HL-60 (cell line): ENCODE measurements around the gene ASCL5.

ENCODE experiments used
- DNase-seq, 2 experiments: peaks; one replicate each; pipeline ENCODE4 v3.0.0-alpha.2; 2010 to 2020; ENCODE audit warnings: low read depth in 1 of 2, low spot score in 1 of 2
- H3K27ac ChIP-seq: fragments of 250-450 bp; sonication (Bioruptor Pico); replicated peaks from 2 replicates; pipeline ENCODE4 v1.5.1; 2020; ENCODE audit warnings: mild to moderate bottlenecking, moderate library complexity
- H3K27me3 ChIP-seq: fragments of 250-450 bp; sonication (Bioruptor Pico); 2 replicates; pipeline ENCODE4 v1.5.1; 2021; ENCODE audit warnings: mild to moderate bottlenecking, moderate library complexity; ENCODE audit not compliant: insufficient read depth, poor library complexity, severe bottlenecking
- H3K4me3 ChIP-seq: replicated peaks from 2 replicates; pipeline ENCODE4 v1.5.1; 2011; ENCODE audit warnings: mild to moderate bottlenecking, control low read depth, low read length; ENCODE audit not compliant: insufficient read depth
- CTCF ChIP-seq: IDR thresholded peaks from one replicate; pipeline ENCODE4 v1.5.1; 2011; ENCODE audit warnings: low read length, control low read depth, inconsistent platforms; ENCODE audit not compliant: insufficient read depth
- GABPA ChIP-seq: IDR thresholded peaks from 2 replicates; pipeline ENCODE4 v1.6.1; 2012; ENCODE audit warnings: low read depth
- POLR2AphosphoS5 ChIP-seq: IDR thresholded peaks from 2 replicates; pipeline ENCODE4 v1.6.1; 2012; ENCODE audit warnings: low read depth
- REST ChIP-seq: IDR thresholded peaks from 2 replicates; pipeline ENCODE4 v1.6.1; 2012; ENCODE audit warnings: low read depth; ENCODE audit not compliant: insufficient replicate concordance
- SPI1 ChIP-seq: IDR thresholded peaks from 2 replicates; pipeline ENCODE4 v1.6.1; 2012; ENCODE audit warnings: low read depth, mild to moderate bottlenecking, borderline replicate concordance

The ASCL5 gene

GRCh38 chr1:201126463-201126831 is 537 bp downstream of the ASCL5 start:
- no peak for TF ChIP-seq CTCF
- no peak for TF ChIP-seq REST
- TF ChIP-seq SPI1: no peak
- TF ChIP-seq POLR2AphosphoS5: no peak
- TF ChIP-seq GABPA: no peak
- no peaks in the 10 kb centered on the region for H3K27me3 ChIP-seq
- no peak overlapping the region for H3K4me3 ChIP-seq
- DNase-seq: no peak
- no peak overlapping the region for H3K27ac ChIP-seq

- H3K27me3 ChIP-seq: no peaks in the 10 kb centered on the region
- TF ChIP-seq GABPA (no peak), CTCF (no peak), REST (no peak), POLR2AphosphoS5 (no peak), SPI1 (no peak)
- no peak overlapping the region for H3K27ac ChIP-seq
- DNase-seq: no peak
- H3K4me3 ChIP-seq: no peak overlapping the region
These were observed 1.2 kb downstream of the ASCL5 start for GRCh38 chr1:201125800-201126199.

GRCh38 chr1:201125019-201125418 is 2.0 kb downstream of the ASCL5 start:
- DNase-seq: no peak
- Histone ChIP-seq H3K27ac (no peak overlapping the region), H3K27me3 (no peaks in the 10 kb centered on the region), H3K4me3 (no peak overlapping the region)
- no peak for TF ChIP-seq GABPA

GRCh38 chr1:201123866-201124265 is 3.1 kb downstream of the ASCL5 start:
- Histone ChIP-seq H3K27ac (no peak overlapping the region), H3K27me3 (peaks cover 2% of the 10 kb centered on the region), H3K4me3 (no peak overlapping the region)
- TF ChIP-seq CTCF (no peak), SPI1 (no peak), REST (no peak), GABPA (no peak), POLR2AphosphoS5 (no peak)
- no peak for DNase-seq
